HepG2 (cell line): ENCODE data around the gene IL17D. TPM values are rescaled to one million over a fixed set of nuclear protein-coding genes. Genes with fewer than 3 reads are reported as not detected.

ENCODE experiments used
- ATAC-seq: fragments of 200-7000 bp; cut with Tn5 transposase; 3 replicates; pipeline ENCODE4 v1.9.1; 2020; ENCODE audit warnings: mild to moderate bottlenecking, moderate library complexity
- BruUV-seq: library from RNA; stranded (reverse); fragments of 400-500 nt; replicated peaks from 2 replicates; lab custom pipeline; 2021; lab: Mats Ljungman, UMichigan
- CTCF ChIA-PET: fragments of 300-600 bp; formaldehyde crosslinking; extraction: SDS; loops from one replicate; lab custom pipeline; 2021; ENCODE audit warnings: low total read pairs, inconsistent platforms, low intra/inter-chr PET ratio; lab: Yijun Ruan, JAX
- POLR2A ChIA-PET: fragments of 350-600 bp; sonication (Branson Sonifier 250); formaldehyde crosslinking; loops from one replicate; lab custom pipeline; 2020; ENCODE audit warnings: antibody characterized with exemption, inconsistent platforms; lab: Yijun Ruan, JAX
- DNase-seq: peaks from one replicate; pipeline ENCODE4 v3.0.0-alpha.2; 2015; ENCODE audit warnings: low spot score
- FAIRE-seq: peaks from 3 replicates; lab custom pipeline; 2011; peaks lifted over from hg19 to GRCh38; lab: Jason Lieb, UNC
- H2AFZ ChIP-seq: one replicate; pipeline ENCODE4 v1.6.1; 2011; ENCODE audit warnings: low read length, inconsistent platforms
- H3K27ac ChIP-seq: fragments of 300-600 bp; 3 replicates; pipeline ENCODE4 v1.8.0; 2011; ENCODE audit warnings: mixed run types, mild to moderate bottlenecking, mixed read lengths, low read length, inconsistent platforms; ENCODE audit not compliant: insufficient read depth; ENCODE audit errors: extremely low read length
- H3K27me3 ChIP-seq, 2 experiments: fragments of 200-600 bp in 1 of 2; 2 replicates in 1 of 2; 3 replicates in 1 of 2; pipeline versions ENCODE4 v1.6.0 to v1.8.0; 2011; ENCODE audit warnings: low read length in 2 of 2, mild to moderate bottlenecking in 2 of 2, moderate library complexity in 2 of 2, inconsistent platforms in 1 of 2; ENCODE audit not compliant: insufficient read depth in 2 of 2, control insufficient read depth in 1 of 2
- H3K36me3 ChIP-seq, 2 experiments: fragments of 200-600 bp in 1 of 2; replicated peaks in 1 of 2; 2 replicates in 1 of 2; 3 replicates in 1 of 2; pipeline versions ENCODE4 v1.5.1 to v1.8.0; 2011; ENCODE audit warnings: low read length in 2 of 2, inconsistent platforms in 1 of 2; ENCODE audit not compliant: insufficient read depth in 2 of 2, control insufficient read depth in 1 of 2
- H3K4me1 ChIP-seq: 2 replicates; pipeline ENCODE4 v1.5.1; 2012; ENCODE audit warnings: low read length, inconsistent platforms; ENCODE audit not compliant: insufficient read depth
- H3K4me2 ChIP-seq: 2 replicates; pipeline ENCODE4 v1.6.0; 2011; ENCODE audit warnings: low read depth, low read length, inconsistent platforms
- H3K4me3 ChIP-seq, 3 experiments: fragments of 200-600 bp in 1 of 3; sonication (generic), shearing (Covaris generic) in 1 of 3; replicated peaks in 1 of 3; 2 replicates each; pipeline ENCODE4 v1.5.1; 2011 to 2016; ENCODE audit warnings: low read length in 3 of 3, inconsistent platforms in 2 of 3, low read depth in 2 of 3, mild to moderate bottlenecking in 2 of 3, control low read depth in 1 of 3, mixed read lengths in 1 of 3; ENCODE audit not compliant: insufficient read depth in 1 of 3
- H3K79me2 ChIP-seq: one replicate; pipeline ENCODE4 v1.6.1; 2011; ENCODE audit warnings: low read length, inconsistent platforms; ENCODE audit not compliant: insufficient read depth
- H3K9ac ChIP-seq: 2 replicates; pipeline ENCODE4 v1.6.0; 2011; ENCODE audit warnings: mild to moderate bottlenecking, low read depth, low read length, inconsistent platforms; ENCODE audit not compliant: insufficient read depth
- H3K9me3 ChIP-seq: 2 replicates; pipeline ENCODE4 v1.5.1; 2012; ENCODE audit warnings: mild to moderate bottlenecking, low read length
- H4K20me1 ChIP-seq: 2 replicates; pipeline ENCODE4 v1.6.0; 2011; ENCODE audit warnings: inconsistent platforms, mild to moderate bottlenecking, low read length, moderate library complexity; ENCODE audit not compliant: insufficient read depth
- CEBPB ChIP-seq: IDR thresholded peaks from 2 replicates; pipeline ENCODE4 v1.6.1; 2011; ENCODE audit warnings: low read depth, low read length, improper control_type of control experiment, borderline replicate concordance
- DMTF1 ChIP-seq: sonication (generic); formaldehyde crosslinking; IDR thresholded peaks from 2 replicates; pipeline ENCODE4 v1.4.0; 2020; ENCODE audit warnings: mild to moderate bottlenecking, missing genetic modification reagents
- GMEB2 ChIP-seq: IDR thresholded peaks from 2 replicates; pipeline ENCODE4 v1.6.1; 2016; ENCODE audit warnings: missing biosample characterization, missing genetic modification reagents, low read depth
- HNRNPLL ChIP-seq: fragments of 200-400 bp; formaldehyde crosslinking; IDR thresholded peaks from 2 replicates; pipeline ENCODE4 v1.6.1; 2017; ENCODE audit warnings: mild to moderate bottlenecking, low read depth, low read length; ENCODE audit not compliant: poor library complexity, severe bottlenecking
- JARID2 ChIP-seq: sonication (generic); formaldehyde crosslinking; IDR thresholded peaks from 2 replicates; pipeline ENCODE4 v1.8.1; 2023; ENCODE audit warnings: missing genetic modification reagents, inconsistent platforms; ENCODE audit not compliant: insufficient replicate concordance
- NCOA5 ChIP-seq: sonication (generic); formaldehyde crosslinking; IDR thresholded peaks from 2 replicates; pipeline ENCODE4 v1.4.0; 2020; ENCODE audit warnings: missing genetic modification reagents
- PRDM4 ChIP-seq: sonication (generic); formaldehyde crosslinking; IDR thresholded peaks from 2 replicates; pipeline ENCODE4 v1.9.0; 2021; ENCODE audit warnings: missing genetic modification reagents, borderline replicate concordance
- STAT5B ChIP-seq: sonication (generic); formaldehyde crosslinking; IDR thresholded peaks from 2 replicates; pipeline ENCODE4 v1.4.0; 2020; ENCODE audit warnings: missing genetic modification reagents
- TOPORS ChIP-seq: sonication (generic); formaldehyde crosslinking; IDR thresholded peaks from 2 replicates; pipeline ENCODE4 v1.8.0; 2023; ENCODE audit warnings: mild to moderate bottlenecking, missing genetic modification reagents
- ZBTB4 ChIP-seq: sonication (generic); formaldehyde crosslinking; IDR thresholded peaks from 2 replicates; pipeline ENCODE4 v1.4.0; 2020; ENCODE audit warnings: missing genetic modification reagents, mild to moderate bottlenecking, borderline replicate concordance
- ZNF430 ChIP-seq: sonication (generic); formaldehyde crosslinking; IDR thresholded peaks from 2 replicates; pipeline ENCODE4 v1.9.0; 2021; ENCODE audit warnings: mild to moderate bottlenecking, missing genetic modification reagents
- ZNF567 ChIP-seq: sonication (generic); formaldehyde crosslinking; IDR thresholded peaks from 2 replicates; pipeline ENCODE4 v1.8.1; 2023; ENCODE audit warnings: mild to moderate bottlenecking, missing genetic modification reagents, borderline replicate concordance
- WGBS: methylation state at CpG from one replicate; pipeline ENCODE4 v1.1.6; 2017; ENCODE audit warnings: low lambda C conversion rate; 5-methylcytosine and 5-hydroxymethylcytosine counted together
- in situ Hi-C: cut with HindIII; loops from 2 replicates; pipeline ENCODE4 v1.10.0; 2017; ENCODE audit warnings: low pct_unique_long_range_greater_than_20kb; ENCODE audit not compliant: extremely low pct_ligation_motif_present
- intact Hi-C: fragments of 100-400 bp; cut with micrococcal nuclease; formaldehyde crosslinking; loops from one replicate; pipeline ENCODE4 v1.10.0; 2022; ENCODE audit not compliant: unreplicated experiment
- polyA plus RNA-seq, 8 experiments: library from polyadenylated mRNA; depleted of rRNA in 3 of 8; stranded (reverse) in 7 of 8; unstranded in 1 of 8; fragments of >200 nt; fragmentation: Illumina TruSeq in 4 of 8; extraction: Trizol in 4 of 8; gene quantifications; 2 replicates each; pipeline versions ENCODE4 v1.2.1 to v1.2.3, GENCODE V29; 2011 to 2016; ENCODE audit warnings: low read depth in 4 of 8, missing spikeins in 1 of 8, mixed read lengths in 1 of 8; ENCODE audit not compliant: insufficient read depth in 1 of 8
- total RNA-seq, 5 experiments: library from RNA; depleted of rRNA; stranded (reverse); fragments of >200 nt; fragmentation: Illumina TruSeq; extraction: Trizol; gene quantifications; 2 replicates each; pipeline ENCODE4 v1.2.3, GENCODE V29; 2016; ENCODE audit warnings: low read depth in 1 of 5

IL17D gene
- total and polyA plus RNA-seq, 2 of the 13 experiments (the other 11 are each of a cell fraction or from before 2014, with no cell fraction given), result 1.1 to 2.2 TPM

- no peak overlapping the region for H2AFZ ChIP-seq
- H3K4me3 ChIP-seq, result no peak overlapping the region
- H3K79me2 ChIP-seq, result no peaks in the 10 kb centered on the region
- no peaks in the 10 kb centered on the region for H4K20me1 ChIP-seq
- no peak overlapping the region for H3K4me2 ChIP-seq
- POLR2A ChIA-PET, result no interaction called here
- intact Hi-C loops, result no loop called here
- WGBS, result 71% methylated on average over 4 of the region's 4 CpGs
- no peak for ATAC-seq
- no peak for FAIRE-seq
- DNase-seq, result no peak
- H3K36me3 ChIP-seq, result no peaks in the 10 kb centered on the region
- CTCF ChIA-PET, result no interaction called here
- no peaks in the 10 kb centered on the region for H3K9me3 ChIP-seq
- H3K27me3 ChIP-seq, result no peaks in the 10 kb centered on the region
- H3K27ac ChIP-seq, result no peak overlapping the region
- BruUV-seq, result no TSS peak
- peaks cover 14% of the 10 kb centered on the region for H3K4me1 ChIP-seq
- no peak overlapping the region for H3K9ac ChIP-seq
- in situ Hi-C loops, result no loop called here
- TF ChIP-seq STAT5B (no peak), ZNF430 (CRISPR knock-in tag) (no peak), NCOA5 (CRISPR knock-in tag) (no peak), TOPORS (CRISPR knock-in tag) (no peak), JARID2 (CRISPR knock-in tag) (no peak), DMTF1 (CRISPR knock-in tag) (no peak), PRDM4 (no peak), CEBPB (no peak), ZBTB4 (CRISPR knock-in tag) (no peak), GMEB2 (no peak), HNRNPLL (no peak), ZNF567 (CRISPR knock-in tag) (no peak)
These were observed 7.4 kb upstream of the IL17D start for GRCh38 chr13:20696073-20696472.
